ENCODE data around the gene PARP6. TPM values are rescaled to one million over a fixed set of nuclear protein-coding genes. Genes with fewer than 3 reads are reported as not detected.

PARP6 gene
- total and polyA plus RNA-seq, 9 of the 15 experiments (the other 6 are each of a cell fraction or from before 2014, with no cell fraction given) = 14.8 to 83.2 (median 28.3) TPM

DNA sequence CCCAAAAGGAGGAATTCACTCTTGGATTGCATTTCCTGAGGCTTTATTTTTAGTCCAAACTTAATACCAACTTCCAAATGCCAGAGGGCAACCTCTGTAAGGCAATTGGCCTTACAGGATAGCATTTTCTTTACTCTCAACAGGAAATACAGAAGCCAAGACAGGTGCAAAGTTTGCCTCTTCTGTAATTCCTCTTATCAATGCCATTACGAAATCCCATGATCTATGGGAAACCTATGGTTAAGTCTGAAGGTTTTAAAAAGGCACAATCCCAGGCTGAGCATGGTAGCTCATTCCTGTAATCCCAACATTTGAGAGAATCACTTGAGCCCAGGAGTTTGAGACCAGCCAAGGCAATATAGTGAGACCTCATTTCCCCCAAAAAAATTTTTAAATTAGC is 56.3 kb downstream of the PARP6 start:
- no peak for ATAC-seq
- Histone ChIP-seq H3K27ac (ENCODE audit: extremely low read depth, low read depth, low read length) (no peak overlapping the region), H3K9ac (ENCODE audit: insufficient read depth in 1 of 2, low read depth in 2 of 2, low read length in 2 of 2) (no peak overlapping the region), H3K4me2 (ENCODE audit: insufficient read depth, low read length) (no peak overlapping the region), H3K9me1 (ENCODE audit: control insufficient read depth, insufficient read depth, low read length) (no peaks in the 10 kb centered on the region), H2AFZ (ENCODE audit: low read depth, low read length) (no peak overlapping the region), H3K36me3 (ENCODE audit: control insufficient read depth, insufficient read depth, low read length) (peaks cover 96% of the 10 kb centered on the region), H3K4me1 (replicated peaks in 1 of 2; ENCODE audit: control insufficient read depth in 2 of 2, insufficient read depth in 2 of 2, low read length in 2 of 2) (no peaks in the 10 kb centered on the region), H3K27me3 (ENCODE audit: control insufficient read depth in 2 of 2, insufficient read depth in 2 of 2, low read length in 2 of 2) (no peaks in the 10 kb centered on the region), H4K20me1 (replicated peaks; ENCODE audit: control insufficient read depth, insufficient read depth, low read length) (0 out of 2 replicates have a peak, but pooled peaks cover 13% of the 10 kb centered on the region), H3K9me3 (replicated peaks; ENCODE audit: control insufficient read depth, insufficient read depth, low read depth, low read length) (no peaks in the 10 kb centered on the region), H3K4me3 (no peak overlapping the region), H3K79me2 (ENCODE audit: control insufficient read depth, insufficient read depth, low read length) (peaks cover 44% of the 10 kb centered on the region)
- TF ChIP-seq, protein P1, sequence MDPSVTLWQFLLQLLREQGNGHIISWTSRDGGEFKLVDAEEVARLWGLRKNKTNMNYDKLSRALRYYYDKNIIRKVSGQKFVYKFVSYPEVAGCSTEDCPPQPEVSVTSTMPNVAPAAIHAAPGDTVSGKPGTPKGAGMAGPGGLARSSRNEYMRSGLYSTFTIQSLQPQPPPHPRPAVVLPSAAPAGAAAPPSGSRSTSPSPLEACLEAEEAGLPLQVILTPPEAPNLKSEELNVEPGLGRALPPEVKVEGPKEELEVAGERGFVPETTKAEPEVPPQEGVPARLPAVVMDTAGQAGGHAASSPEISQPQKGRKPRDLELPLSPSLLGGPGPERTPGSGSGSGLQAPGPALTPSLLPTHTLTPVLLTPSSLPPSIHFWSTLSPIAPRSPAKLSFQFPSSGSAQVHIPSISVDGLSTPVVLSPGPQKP (CRISPR knock-in tag; IDR thresholded peaks at IDR 0.05) = no peak
- TF ChIP-seq ZNF780A (CRISPR knock-in tag; IDR thresholded peaks at IDR 0.05) (no peak), TCF3 (CRISPR knock-in tag; IDR thresholded peaks at IDR 0.05) (no peak), ZNF316 (IDR thresholded peaks at IDR 0.05) (no peak), BCOR (IDR thresholded peaks at IDR 0.05) (no peak), ZNF24 (IDR thresholded peaks at IDR 0.05) (no peak), MIER1 (IDR thresholded peaks at IDR 0.05; ENCODE audit: low read depth) (no peak)
- TF ChIP-seq, protein P2, sequence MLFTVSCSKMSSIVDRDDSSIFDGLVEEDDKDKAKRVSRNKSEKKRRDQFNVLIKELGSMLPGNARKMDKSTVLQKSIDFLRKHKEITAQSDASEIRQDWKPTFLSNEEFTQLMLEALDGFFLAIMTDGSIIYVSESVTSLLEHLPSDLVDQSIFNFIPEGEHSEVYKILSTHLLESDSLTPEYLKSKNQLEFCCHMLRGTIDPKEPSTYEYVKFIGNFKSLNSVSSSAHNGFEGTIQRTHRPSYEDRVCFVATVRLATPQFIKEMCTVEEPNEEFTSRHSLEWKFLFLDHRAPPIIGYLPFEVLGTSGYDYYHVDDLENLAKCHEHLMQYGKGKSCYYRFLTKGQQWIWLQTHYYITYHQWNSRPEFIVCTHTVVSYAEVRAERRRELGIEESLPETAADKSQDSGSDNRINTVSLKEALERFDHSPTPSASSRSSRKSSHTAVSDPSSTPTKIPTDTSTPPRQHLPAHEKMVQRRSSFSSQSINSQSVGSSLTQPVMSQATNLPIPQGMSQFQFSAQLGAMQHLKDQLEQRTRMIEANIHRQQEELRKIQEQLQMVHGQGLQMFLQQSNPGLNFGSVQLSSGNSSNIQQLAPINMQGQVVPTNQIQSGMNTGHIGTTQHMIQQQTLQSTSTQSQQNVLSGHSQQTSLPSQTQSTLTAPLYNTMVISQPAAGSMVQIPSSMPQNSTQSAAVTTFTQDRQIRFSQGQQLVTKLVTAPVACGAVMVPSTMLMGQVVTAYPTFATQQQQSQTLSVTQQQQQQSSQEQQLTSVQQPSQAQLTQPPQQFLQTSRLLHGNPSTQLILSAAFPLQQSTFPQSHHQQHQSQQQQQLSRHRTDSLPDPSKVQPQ (CRISPR knock-in tag; IDR thresholded peaks at IDR 0.05; ENCODE audit: borderline replicate concordance) = no peak
- TF ChIP-seq, protein P3, sequence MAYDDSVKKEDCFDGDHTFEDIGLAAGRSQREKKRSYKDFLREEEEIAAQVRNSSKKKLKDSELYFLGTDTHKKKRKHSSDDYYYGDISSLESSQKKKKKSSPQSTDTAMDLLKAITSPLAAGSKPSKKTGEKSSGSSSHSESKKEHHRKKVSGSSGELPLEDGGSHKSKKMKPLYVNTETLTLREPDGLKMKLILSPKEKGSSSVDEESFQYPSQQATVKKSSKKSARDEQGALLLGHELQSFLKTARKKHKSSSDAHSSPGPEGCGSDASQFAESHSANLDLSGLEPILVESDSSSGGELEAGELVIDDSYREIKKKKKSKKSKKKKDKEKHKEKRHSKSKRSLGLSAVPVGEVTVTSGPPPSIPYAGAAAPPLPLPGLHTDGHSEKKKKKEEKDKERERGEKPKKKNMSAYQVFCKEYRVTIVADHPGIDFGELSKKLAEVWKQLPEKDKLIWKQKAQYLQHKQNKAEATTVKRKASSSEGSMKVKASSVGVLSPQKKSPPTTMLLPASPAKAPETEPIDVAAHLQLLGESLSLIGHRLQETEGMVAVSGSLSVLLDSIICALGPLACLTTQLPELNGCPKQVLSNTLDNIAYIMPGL (CRISPR knock-in tag; IDR thresholded peaks at IDR 0.05) = no peak
- TF ChIP-seq, protein P4, sequence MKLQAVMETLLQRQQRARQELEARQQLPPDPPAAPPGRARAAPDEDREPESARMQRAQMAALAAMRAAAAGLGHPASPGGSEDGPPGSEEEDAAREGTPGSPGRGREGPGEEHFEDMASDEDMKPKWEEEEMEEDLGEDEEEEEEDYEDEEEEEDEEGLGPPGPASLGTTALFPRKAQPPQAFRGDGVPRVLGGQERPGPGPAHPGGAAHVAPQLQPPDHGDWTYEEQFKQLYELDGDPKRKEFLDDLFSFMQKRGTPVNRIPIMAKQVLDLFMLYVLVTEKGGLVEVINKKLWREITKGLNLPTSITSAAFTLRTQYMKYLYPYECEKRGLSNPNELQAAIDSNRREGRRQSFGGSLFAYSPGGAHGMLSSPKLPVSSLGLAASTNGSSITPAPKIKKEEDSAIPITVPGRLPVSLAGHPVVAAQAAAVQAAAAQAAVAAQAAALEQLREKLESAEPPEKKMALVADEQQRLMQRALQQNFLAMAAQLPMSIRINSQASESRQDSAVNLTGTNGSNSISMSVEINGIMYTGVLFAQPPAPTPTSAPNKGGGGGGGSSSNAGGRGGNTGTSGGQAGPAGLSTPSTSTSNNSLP (IDR thresholded peaks at IDR 0.05; ENCODE audit: borderline replicate concordance, low read depth, low read length) = no peak
- POLR2A ChIA-PET = interaction anchor here (1.1 kb wide), 1 partner anchor 11 kb away, joined by 3 read pairs; no protein-coding TSS in a partner anchor
- DNase-seq (ENCODE audit: extremely low read depth in 1 of 4, low spot score in 3 of 4) = no peak
- CTCF ChIA-PET (ENCODE audit: low intra/inter-chr PET ratio) = no interaction called here
- 86% methylated on average over 1 of the region's 1 CpG for WGBS (ENCODE audit: insufficient coverage, low coverage, missing lambda C conversion rate)
- no peak for FAIRE-seq
- in situ Hi-C loops (cut with MboI) = no loop called here
- BruUV-seq (replicated peaks) = no TSS peak
- intact Hi-C loops (cut with micrococcal nuclease) = no loop called here
